ENCODE data around the gene FBXL17.
A peak's percentile ranks its signal among the peaks of the same experiment; 100 is the strongest.

The FBXL17 gene

GRCh38 chr5:108372369-108372768 lies 9.5 kb downstream of the FBXL17 start:
- DNase-seq, result no peak

- DNase-seq, result no peak
These were observed 10.6 kb downstream of the FBXL17 start for GRCh38 chr5:108371263-108371662.

GRCh38 chr5:108369167-108369566 lies 12.7 kb downstream of the FBXL17 start:
- DNase-seq, result no peak

DNA sequence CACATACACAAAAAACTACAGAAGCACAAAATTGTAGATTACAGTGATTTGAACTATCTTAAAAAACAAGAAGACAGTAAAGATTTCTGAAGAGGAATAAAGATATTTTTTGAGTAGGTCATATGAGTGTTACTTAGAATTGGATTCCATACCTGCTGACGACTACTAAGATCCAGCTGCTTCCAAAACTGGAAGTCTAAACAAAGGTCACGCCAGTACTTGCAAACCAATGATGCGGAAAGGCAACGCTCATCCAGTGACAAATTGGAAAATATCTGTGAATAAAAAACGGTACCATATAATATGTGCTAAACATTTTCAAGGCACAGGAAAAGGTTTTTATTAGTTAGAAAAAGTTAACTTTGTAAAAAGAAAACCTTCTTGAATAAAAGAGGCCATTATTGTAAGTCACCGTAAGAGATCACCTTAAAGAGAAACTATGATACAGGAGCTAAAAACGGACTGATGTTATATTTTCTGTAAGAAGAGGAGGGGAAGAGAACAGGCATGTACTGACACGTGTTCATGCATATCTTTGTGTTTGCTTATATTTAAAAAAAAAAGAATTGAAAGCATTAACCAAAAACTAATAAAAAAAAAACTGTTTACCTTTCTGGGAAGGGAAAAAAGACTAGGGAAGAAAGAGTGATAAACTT lies 14.1 kb downstream of the FBXL17 start:
- no peak for DNase-seq

DNA sequence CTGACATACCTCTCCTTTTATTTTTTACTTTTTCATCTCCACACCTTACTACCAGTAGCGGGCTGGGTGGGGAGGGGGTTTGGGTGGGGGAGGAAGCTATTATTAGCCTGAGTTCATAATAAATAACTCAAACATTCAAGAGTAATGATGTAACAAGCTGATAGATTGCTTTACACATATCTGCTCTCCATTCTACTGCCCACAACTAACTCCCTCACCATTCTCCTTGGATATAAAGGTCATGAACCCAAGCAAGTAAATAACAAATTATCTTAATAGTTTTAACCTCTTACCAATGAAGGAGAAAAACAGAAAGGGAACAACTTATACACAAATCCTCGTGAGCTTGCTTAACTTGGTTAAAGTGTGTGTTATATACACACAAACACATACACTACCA lies 15.4 kb downstream of the FBXL17 start:
- DNase-seq, result no peak

DNA sequence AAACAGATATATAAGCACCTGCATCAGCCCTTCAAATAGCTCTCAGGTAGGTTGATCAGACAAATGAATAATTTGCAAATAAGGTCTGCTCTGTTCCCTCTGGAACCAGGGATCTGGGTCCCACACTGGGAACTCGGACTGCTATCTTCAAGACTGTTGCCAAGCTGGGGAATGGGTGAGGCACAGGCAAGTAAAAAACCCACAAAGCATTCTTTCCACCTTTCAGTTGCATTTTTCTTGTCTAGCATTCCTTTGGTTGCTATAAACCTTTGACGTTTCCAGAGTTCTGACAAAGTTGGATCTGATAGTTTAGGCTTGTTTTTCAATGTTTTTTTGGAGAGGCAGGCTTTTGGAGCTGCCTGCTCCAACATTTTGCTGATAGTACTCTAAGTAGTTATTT lies 20.1 kb downstream of the FBXL17 start:
- DNase-seq, result no peak

- no peak for DNase-seq
These were observed 20.7 kb downstream of the FBXL17 start for GRCh38 chr5:108361239-108361638.

GRCh38 chr5:108360280-108360679 lies 21.6 kb downstream of the FBXL17 start:
- DNase-seq, result no peak

GRCh38 chr5:108356286-108356685 lies 25.6 kb downstream of the FBXL17 start:
- no peak for DNase-seq

GRCh38 chr5:108353087-108353486 lies 28.8 kb downstream of the FBXL17 start:
- DNase-seq, result no peak

DNA sequence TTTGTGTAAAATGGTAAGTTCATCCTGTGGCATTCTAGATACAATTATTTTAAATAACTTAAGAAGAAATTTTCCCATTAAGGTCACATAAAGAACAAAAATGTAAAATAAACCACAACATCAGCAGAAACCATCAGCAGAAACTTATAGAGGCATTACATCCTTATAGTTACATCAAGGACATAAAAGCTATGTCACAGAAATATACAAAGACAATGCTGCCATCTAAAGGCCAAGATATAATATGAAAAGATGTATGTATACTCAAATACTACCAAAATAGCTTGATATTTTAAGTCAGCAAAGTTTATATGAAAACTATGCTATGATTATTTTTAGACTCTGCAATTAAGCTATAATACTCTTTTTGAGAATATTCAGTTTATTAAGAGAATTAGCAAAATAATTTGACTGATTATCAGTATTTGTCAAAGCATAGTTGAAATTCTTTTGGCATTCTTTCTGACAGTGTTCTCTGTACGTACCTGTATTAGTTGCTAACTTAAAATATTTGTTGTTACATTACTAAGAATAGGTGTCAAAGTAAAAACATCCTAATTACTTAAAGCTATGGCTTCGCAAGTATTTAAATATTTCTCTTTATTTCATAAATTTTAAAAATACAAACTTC lies 36.2 kb downstream of the FBXL17 start:
- peak; percentile 22 for DNase-seq

DNA sequence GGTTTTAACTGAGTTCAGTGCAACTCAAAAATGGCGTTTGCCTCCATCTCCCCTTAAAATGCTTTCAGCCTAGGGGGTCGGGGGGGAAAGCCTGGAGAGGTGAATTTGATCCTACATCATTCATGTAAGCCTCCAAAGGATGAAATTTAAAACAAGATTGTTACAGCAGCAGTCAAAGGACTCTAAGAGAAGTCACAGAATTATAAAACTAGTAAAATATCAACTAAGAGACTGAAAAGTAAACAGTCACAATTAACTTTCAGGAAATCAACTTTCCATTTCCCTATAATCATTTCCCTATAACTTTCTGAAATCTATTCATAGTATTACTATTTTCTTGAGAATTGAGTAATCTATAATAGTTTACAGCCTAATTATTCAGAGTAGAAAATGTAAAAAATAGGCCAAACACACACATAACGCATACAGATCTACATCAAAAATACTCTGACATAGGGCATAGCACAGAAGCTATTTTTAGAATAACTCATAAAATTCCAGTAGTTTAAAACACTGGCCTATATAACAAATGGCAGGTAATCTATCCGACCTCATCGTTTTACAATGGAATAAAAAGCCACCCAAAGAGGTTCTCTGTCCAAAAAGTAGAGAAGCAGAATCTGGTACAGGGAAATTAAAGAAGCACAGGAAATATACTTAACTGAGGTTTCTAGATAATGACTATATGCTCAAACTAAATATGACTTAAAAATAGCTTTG lies 37.6 kb downstream of the FBXL17 start:
- no peak for DNase-seq

GRCh38 chr5:108341866-108342265 lies 40.0 kb downstream of the FBXL17 start:
- no peak for DNase-seq

DNA sequence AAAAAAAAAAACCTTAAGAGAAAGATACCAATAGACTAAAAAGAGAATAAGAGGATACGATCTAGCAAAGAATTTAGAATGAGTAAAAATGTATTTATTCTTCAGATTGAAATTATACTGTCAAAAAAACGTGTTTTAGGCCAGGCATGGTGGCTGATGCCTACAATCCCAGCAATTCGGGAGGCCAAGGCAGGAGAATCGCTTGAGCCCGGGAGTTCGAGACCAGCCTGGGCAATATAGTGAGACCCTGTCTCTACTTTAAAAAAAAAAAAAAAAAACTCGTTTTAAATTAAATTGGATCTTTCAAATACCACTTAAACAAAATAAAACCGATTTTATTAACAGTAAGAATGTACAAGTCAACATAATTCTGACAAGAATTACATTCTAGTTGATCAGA lies 41.8 kb downstream of the FBXL17 start:
- DNase-seq, result no peak

- no peak for DNase-seq
These were observed 42.7 kb downstream of the FBXL17 start for GRCh38 chr5:108339220-108339619.

DNA sequence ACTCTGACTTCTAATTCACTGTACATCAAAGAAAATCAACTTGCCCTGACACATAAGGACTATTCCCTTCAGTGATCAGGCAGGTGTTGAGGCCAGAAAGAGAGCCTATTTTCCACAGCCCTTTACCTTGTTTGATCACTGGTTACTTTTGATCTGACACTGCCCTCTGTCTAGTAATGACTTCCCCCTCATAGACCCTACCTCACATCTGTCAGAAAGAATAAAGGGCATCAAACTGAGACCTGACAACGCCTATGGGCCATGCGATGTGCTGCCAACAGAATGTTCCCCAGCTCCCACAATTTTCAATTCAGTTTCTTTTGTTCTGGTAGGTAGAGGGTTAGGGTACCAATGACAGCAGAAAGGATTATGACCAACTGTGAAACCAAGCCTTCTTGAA lies 47.7 kb downstream of the FBXL17 start:
- no peak for DNase-seq

DNA sequence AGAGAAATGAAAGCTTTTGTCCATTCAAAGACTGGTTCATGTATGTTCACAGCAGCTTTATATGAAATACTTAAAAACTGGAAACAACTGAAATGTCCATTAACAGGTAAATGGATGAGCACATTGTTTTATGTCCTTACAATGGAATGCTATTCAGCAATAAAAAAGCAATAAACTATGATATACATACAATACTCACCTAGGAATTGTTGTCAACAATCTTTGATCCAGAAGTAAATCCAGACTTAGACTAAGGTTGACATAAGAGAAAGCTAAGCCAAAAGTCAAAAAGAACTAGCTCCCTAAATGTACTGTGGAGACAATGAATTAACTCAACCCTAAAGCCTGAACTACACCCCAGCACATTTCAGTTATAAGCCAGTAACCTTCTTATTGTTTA lies 54.9 kb downstream of the FBXL17 start:
- no peak for DNase-seq

GRCh38 chr5:108324886-108325285 lies 57.0 kb downstream of the FBXL17 start:
- no peak for DNase-seq

GRCh38 chr5:108321341-108321740 lies 60.6 kb downstream of the FBXL17 start:
- DNase-seq, result no peak

- no peak for DNase-seq
These were observed 61.7 kb downstream of the FBXL17 start for GRCh38 chr5:108320231-108320630.

GRCh38 chr5:108315829-108316228 lies 66.1 kb downstream of the FBXL17 start:
- DNase-seq, result no peak

DNA sequence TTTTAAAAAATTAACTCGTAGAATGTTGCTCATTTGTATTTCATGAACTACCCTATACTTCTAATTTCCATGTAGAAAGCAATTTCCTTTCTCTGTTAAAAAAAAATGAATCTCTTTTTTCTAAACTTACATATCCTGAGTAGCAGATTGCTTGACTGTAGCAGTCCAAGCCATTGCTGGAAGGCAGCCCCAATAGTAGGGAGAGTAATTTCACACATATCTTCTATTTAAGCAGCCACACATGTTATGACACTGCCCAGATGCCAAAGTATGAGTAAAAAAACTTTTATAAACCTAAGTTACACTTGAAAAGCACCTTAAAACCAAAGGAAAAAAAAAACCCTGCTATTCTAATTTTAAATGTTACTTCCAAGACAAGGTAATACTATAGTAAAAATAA lies 69.6 kb downstream of the FBXL17 start:
- DNase-seq, result no peak

DNA sequence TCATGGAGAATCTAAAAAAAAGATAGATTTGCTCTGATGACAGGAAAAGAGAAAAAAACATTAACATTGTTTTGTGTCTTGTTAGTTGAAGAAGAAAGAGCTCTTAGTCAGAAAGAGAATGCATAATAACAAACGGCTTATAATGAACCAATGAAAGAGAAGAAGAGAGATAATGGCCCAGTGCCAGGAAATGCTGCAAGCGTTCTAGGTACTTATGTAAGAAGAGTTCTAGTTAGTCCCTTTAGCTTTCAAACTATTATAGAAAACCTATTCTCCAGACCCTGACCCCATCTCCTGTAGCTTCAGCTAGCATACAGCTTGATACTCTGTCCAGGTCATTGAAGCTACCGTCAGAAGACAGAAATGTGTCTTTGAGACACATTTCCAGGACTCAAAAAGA lies 70.2 kb downstream of the FBXL17 start:
- DNase-seq, result no peak

DNA sequence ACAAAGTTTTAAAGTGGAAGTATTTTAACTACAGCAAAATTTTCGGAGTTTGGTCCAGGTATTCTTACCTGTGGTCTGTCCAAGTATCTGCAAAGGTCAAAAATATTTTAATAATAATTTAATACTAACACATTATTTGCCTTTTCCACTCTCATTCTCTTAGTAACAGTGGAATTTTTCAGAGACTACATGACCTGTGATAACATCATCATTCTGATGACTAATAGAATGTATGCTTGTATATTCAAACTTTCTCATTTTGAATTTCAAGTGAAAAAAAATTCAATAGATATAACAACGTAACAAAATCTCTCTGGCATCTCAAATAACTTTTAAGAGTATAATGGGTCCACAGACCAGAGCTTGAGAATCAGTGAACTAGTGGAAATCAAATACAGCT lies 78.3 kb downstream of the FBXL17 start:
- no peak for DNase-seq
